Measurements from ENCODE around the gene DMPK.

GRCh38 chr19:45766296-45766868 is 15.9 kb downstream of the DMPK start:
- no peak for TF ChIP-seq CTCF (IDR thresholded peaks at IDR 0.05; ENCODE audit: insufficient read depth, low read length)
- TF ChIP-seq POLR2AphosphoS5 (IDR thresholded peaks at IDR 0.05; ENCODE audit: low read depth), result no peak
- no peak for TF ChIP-seq REST (IDR thresholded peaks at IDR 0.05; ENCODE audit: insufficient replicate concordance, low read depth)
